ENCODE data around the gene MINK1.

MINK1 gene

GRCh38 chr17:4879601-4880000 lies 46.5 kb downstream of the MINK1 start:
- DNase-seq = no peak

GRCh38 chr17:4880857-4881256 lies 47.7 kb downstream of the MINK1 start:
- no peak for DNase-seq

GRCh38 chr17:4881761-4882555 lies 48.8 kb downstream of the MINK1 start:
- peak; percentile 66 to 69 for DNase-seq

- no peak for DNase-seq
Observed at GRCh38 chr17:4884489-4884888, 51.3 kb downstream of the MINK1 start.

- no peak for DNase-seq
Observed at GRCh38 chr17:4886830-4887229, 53.7 kb downstream of the MINK1 start.

GRCh38 chr17:4887581-4887980 lies 54.4 kb downstream of the MINK1 start:
- no peak for DNase-seq

- DNase-seq = no peak
Observed at GRCh38 chr17:4891411-4892410, 58.6 kb downstream of the MINK1 start.

GRCh38 chr17:4892499-4893221 lies 59.5 kb downstream of the MINK1 start:
- DNase-seq = no peak

- no peak for DNase-seq
Observed at GRCh38 chr17:4893272-4893671, 60.1 kb downstream of the MINK1 start.

- no peak for DNase-seq
Observed at GRCh38 chr17:4893721-4894560, 60.8 kb downstream of the MINK1 start.

GRCh38 chr17:4895121-4895520 lies 62.0 kb downstream of the MINK1 start:
- DNase-seq = no peak

- no peak for DNase-seq
Observed at GRCh38 chr17:4895657-4896331, 62.7 kb downstream of the MINK1 start.

- no peak for DNase-seq
Observed at GRCh38 chr17:4896332-4897197, 63.4 kb downstream of the MINK1 start.

- DNase-seq = no peak
Observed at GRCh38 chr17:4897198-4897687, 64.1 kb downstream of the MINK1 start.

- DNase-seq = no peak
Observed at GRCh38 chr17:4897785-4898184, 64.6 kb downstream of the MINK1 start.

- DNase-seq = no peak
Observed at GRCh38 chr17:4898351-4898750, 65.2 kb downstream of the MINK1 start.

- peak in 1 of 2 experiments; percentile 11 for DNase-seq
Observed at GRCh38 chr17:4898927-4899326, 65.8 kb downstream of the MINK1 start.

- peak; percentile 96 for DNase-seq
Observed at GRCh38 chr17:4899341-4900230, 66.4 kb downstream of the MINK1 start, which contains the start of gene C17orf107. Gene C17orf107, plus strand, starts transcription at chr17:4899536. Its CDS starts 227 bp downstream, at chr17:4899763.
